Measurements from ENCODE around the gene TSPAN14.

Gene TSPAN14

GRCh38 chr10:80491251-80492102 lies 37.4 kb downstream of the TSPAN14 start:
- no peak for DNase-seq

DNA sequence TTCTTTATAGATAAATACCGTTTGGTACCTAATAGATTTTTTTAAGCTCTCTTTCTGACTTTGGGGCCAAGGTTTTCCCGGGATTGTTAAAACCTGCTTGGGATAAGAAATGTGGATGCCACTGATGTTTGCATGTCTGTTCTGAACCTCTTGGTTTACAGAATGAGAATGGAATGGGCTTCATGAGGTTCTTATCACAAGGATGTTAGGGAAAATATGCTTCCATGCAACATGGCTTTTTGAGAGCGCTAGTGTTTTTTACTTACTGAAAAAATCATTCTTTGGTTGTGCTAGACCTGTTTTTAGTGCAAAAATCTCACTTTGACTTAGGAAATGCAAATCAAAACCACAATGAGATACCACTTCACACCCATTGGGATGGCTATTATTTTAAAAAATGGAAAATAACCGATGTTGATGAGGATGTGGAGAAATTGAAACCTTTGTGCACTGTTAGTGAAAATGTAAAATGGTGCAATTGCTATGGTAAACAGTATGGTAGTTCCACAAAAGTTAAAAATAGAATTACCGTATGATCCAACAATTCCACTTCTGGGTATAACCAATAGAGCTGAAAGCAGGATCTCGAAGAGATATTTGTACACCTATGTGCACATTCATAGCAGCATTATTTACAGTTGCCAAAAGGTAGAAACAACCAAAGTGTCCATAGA lies 38.9 kb downstream of the TSPAN14 start:
- DNase-seq: no peak

DNA sequence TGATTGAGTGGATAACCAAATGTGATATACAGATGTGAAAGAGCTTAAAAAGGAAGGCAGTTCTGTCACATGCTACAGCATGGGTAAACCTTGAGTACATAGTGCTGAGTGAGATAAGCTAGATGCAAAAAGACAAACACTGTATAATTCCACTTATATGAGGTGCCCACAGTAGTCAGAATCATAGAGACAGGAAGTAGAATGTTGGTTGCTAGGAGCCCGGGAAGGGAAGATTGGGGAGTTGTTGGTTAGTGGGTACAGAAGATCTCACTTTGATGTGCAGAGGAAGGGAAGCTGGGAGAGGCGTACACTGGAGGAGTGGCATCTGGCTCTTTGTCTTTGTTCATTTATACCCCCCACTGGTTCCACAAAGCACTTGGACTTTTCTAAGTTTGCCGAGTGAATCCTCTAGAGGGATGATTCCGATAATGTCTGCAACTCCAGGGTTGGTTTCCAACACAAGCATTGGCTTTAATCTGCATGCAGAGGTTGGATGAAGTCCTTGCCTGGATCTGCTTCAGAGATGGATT lies 39.5 kb downstream of the TSPAN14 start:
- no peak for DNase-seq

DNA sequence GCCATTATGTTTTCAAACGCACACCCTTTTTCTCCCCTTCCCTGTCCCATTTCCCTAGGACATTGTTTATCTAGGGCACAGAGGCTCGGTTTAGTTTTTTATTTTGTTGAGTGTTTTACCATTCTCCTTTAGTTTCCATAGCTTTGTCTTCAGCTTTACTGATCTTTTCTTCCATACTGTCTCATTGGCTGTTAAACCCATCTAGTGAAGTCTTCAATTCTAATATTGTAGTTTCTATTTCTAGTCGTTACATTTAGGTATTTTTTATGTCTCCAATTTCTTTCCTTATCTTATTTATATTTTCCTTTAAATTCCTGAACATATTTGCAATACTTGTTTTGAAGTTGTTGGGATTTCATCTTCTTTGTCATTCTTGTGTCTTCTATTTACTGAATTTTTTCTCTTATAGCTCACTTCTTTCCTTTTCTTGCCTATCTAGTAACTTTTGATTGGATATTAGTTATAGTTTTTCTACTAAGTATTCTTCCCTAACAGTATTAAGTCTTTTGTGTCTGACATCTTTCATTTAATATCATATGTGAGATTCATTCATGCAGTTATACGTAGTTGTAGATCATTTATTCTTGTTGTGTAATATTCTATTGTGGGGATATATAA lies 42.6 kb downstream of the TSPAN14 start:
- DNase-seq: no peak

GRCh38 chr10:80497187-80498077 lies 43.3 kb downstream of the TSPAN14 start:
- DNase-seq: no peak

DNA sequence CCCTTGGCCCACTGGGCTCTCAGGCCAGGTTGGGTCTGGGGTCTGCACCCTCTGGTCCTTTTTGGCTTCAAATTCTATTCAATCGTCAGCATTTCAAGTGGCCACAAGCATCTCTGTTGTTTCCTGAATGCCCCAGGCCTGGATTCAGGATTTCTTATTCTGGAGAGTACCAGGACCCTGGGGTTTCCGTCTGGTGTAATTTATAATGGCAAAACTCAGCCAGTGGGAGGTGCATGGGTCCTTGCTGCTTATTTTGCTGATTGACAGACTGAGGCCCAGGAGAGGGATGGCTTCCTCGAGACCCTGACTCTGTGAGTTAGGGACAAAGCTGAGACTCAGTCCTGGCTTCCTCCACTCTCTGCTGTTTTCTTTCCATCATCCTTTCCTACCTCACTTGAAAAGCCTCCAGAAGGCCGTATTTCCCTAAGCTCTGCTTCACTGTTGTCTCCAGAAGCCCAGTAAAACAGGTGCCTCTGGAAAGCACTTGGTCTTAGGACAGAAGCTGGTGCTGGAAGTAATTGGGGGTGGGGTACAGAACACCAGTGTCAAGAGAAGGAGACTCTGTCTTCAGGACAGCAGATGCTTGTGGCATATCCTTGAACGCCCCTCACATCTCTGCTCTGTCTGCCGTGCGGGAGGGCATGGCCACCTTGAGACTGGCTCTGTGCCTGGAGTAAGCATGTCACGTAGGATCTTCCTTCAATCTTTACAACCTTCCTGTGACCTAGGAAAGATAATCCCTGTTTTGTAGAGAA lies 44.1 kb downstream of the TSPAN14 start:
- DNase-seq: no peak

DNA sequence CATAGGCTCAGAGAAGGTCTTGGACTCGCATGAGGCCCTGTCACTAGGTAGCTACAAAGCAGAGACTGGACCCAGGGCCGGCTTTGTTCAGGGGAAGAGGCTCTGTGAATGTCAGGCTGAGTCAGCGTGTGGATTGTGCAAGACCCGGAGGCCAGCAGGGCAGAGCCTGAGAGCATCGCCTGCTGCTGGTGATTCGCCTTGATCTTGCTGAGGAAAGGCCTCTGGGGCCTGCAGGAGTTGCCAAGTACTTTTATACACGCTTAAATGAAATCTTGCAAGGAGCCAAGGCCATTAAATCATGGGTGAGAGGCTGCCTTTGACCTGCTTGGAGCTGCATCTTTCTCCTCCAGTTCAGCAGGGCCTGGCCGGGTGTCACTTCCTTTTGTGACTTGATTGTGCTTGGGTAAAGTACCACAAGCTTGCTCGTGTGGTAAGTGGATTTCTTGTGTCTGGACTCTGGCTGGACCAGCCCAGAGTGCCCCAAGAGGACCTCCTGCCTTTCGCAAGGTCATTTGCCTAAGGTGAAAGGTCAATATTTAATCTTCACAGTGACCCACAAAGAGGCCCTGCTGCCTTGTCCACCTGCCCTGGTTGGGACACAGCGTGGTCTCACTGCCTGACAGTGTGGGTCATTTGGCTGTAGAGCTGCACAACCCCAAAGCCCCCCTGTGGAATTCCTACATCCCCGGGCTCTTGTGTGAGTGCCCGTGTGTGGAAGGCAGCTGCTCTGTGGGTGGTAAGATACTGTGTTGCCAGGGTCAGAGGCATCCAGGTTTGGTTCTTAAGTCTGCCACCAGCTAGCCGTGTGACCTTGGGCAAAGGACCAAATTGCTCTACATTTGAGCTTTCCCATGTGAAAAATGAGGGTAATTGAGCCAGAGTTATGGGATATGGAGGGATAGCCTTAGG lies 45.0 kb downstream of the TSPAN14 start:
- DNase-seq: peak; percentile 68

- peak; percentile 58 for DNase-seq
Observed at GRCh38 chr10:80500572-80501380, 46.7 kb downstream of the TSPAN14 start.

- DNase-seq: no peak
Observed at GRCh38 chr10:80501381-80501912, 47.3 kb downstream of the TSPAN14 start.

GRCh38 chr10:80501913-80502521 lies 47.9 kb downstream of the TSPAN14 start:
- no peak for DNase-seq

DNA sequence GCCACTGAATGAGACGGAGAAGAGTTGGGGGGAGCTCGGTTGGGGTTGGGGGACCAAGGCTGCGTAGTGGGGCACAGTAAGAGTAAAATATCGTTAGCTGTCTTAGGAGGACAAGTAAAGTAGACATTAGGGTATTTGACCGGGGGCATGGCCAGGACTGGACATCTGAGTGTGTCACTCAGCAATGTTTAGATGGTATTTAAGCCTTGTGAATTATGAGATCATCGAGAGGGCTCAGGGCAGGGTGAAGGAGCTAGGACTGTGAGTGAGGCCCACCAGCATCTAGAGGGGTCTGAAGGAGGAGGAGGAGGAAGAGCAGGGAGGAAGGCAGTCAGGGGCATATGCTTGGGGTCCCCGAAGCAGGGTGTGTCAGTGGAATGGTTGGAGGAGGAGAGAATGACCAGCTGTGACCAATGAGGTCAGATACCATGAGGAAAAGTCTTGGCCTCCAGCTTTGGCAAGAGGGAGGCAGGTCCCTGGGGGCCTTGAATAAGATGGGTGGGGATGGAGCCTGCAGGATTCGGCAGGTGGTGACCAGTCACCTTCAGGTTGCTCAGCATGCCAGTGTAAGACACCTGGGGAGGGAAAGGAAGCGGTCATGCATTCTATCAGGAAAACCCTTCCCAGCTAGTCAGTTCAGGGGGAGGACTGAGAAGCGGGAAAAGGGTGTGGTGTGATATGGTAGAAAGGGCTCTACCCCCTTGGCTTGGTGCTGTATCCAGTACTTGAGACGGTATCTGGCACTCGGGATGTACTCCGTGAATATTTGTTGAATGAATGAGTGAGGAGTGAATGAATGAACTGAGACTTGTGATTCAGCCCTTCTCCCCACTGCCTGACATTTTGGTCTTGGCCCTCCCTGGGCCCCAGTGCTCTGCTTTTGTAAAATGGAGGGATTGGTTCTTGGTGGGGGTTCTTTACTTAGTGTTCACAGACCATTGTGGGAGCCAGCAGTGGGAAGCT lies 48.8 kb downstream of the TSPAN14 start:
- DNase-seq: no peak

- DNase-seq: no peak
Observed at GRCh38 chr10:80503584-80504157, 49.6 kb downstream of the TSPAN14 start.

- no peak for DNase-seq
Observed at GRCh38 chr10:80504158-80504811, 50.2 kb downstream of the TSPAN14 start.

GRCh38 chr10:80504897-80505465 lies 50.9 kb downstream of the TSPAN14 start:
- no peak for DNase-seq

DNA sequence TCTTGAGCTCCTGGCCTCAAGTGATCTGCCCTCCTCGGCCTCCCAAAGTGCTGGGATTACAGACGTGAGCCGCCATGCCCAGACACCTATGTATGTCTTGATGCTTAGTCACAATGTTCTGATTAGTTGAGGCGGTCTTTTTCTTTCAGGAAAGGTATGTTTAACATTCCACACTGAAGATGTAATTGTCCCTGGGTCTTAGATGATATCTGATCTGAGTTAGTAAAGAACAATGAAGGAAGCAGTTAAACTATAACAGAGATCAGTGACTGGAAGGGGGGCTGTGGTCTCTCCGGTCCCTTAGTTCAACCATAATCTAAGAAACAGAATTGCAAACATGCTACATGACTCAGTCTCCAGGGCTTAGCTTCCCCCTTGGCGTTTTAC lies 52.1 kb downstream of the TSPAN14 start:
- DNase-seq: no peak

DNA sequence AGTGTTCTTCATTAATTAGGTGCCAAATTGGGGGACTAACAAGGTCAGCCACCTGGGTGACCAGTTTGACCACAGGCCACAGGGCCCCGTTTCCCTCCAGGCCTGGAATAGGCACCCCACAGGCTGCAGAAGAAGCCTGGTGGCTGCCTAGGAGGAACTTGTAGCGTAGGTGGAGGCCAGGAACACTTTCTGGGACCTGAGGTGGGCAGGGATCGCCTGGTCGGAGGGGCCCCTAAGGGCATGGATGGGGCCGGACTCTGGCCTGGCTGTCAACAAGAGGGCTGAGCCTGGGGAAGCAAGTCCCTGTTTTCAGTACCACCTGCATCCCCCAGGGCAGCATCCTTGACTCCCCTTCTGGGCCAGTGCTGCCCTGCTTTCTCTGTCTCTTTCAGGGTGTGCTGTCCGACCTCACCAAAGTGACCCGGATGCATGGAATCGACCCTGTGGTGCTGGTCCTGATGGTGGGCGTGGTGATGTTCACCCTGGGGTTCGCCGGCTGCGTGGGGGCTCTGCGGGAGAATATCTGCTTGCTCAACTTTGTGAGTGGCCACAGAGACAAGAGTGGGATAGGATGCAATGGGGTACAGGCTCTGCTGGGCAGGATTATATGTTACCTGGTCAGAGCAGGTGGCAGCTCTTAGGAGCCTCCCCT lies 52.9 kb downstream of the TSPAN14 start:
- no peak for DNase-seq

Data from activated naive CD4-positive, alpha-beta T cell treated with anti-CD3 and anti-CD28 coated beads, Interleukin-2, amount 50 U/mL, for 16 hours (primary cell).